A549 (cell line): ENCODE data around the gene CLCC1. TPM values are rescaled to one million over a fixed set of nuclear protein-coding genes. Genes with fewer than 3 reads are reported as not detected.
"Not testable (repeated sequence)": the region's sequence is repeated elsewhere in the genome, so short reads cannot be mapped to it uniquely, and the experiment has no call there.

ENCODE experiments used
- ATAC-seq, 2 experiments: fragments of 200-7000 bp in 1 of 2; fragments of >200 bp in 1 of 2; cut with Nextera tagmentation in 1 of 2; cut with Tn5 transposase in 1 of 2; 3 replicates each; pipeline versions ENCODE4 v1.8.0 to v1.9.1; 2018 to 2020; ENCODE audit warnings: mild to moderate bottlenecking in 1 of 2, moderate library complexity in 1 of 2
- CTCF ChIA-PET: fragments of 300-600 bp; sonication (Branson Sonifier 250); formaldehyde crosslinking; extraction: SDS; loops from one replicate; lab custom pipeline; 2021; ENCODE audit warnings: antibody characterized with exemption, inconsistent platforms; lab: Yijun Ruan, JAX
- POLR2A ChIA-PET: fragments of 350-600 bp; formaldehyde crosslinking; extraction: SDS; loops from one replicate; lab custom pipeline; 2021; ENCODE audit warnings: antibody characterized with exemption, inconsistent platforms; lab: Yijun Ruan, JAX
- DNase-seq, 2 experiments: peaks; one replicate each; pipeline versions ENCODE4 v3.0.0 to v3.0.0-alpha.2; 2011 to 2016; ENCODE audit warnings: low read depth in 1 of 2, low spot score in 1 of 2
- FAIRE-seq: peaks from 2 replicates; lab custom pipeline; 2011; peaks lifted over from hg19 to GRCh38; lab: Jason Lieb, UNC
- H3K27ac ChIP-seq, 2 experiments: fragments of >200 bp; sonication (Bioruptor Twin); formaldehyde crosslinking; 3 replicates each; pipeline ENCODE4 v1.5.1; 2016 to 2017
- H3K4me1 ChIP-seq: fragments of >200 bp; sonication (Bioruptor Twin); formaldehyde crosslinking; 3 replicates; pipeline ENCODE4 v1.6.1; 2016
- H3K4me2 ChIP-seq: fragments of >200 bp; sonication (Bioruptor Twin); formaldehyde crosslinking; 3 replicates; pipeline ENCODE4 v1.6.1; 2016
- H3K4me3 ChIP-seq: fragments of >200 bp; sonication (Bioruptor Twin); formaldehyde crosslinking; 3 replicates; pipeline ENCODE4 v1.5.1; 2016
- H3K9me3 ChIP-seq: fragments of >200 bp; sonication (Bioruptor Twin); formaldehyde crosslinking; 3 replicates; pipeline ENCODE4 v1.6.1; 2016
- BHLHE40 ChIP-seq: IDR thresholded peaks from 2 replicates; pipeline ENCODE4 v1.6.1; 2012; ENCODE audit warnings: low read depth, low read length, inconsistent platforms
- CBX2 ChIP-seq: fragments of 200-600 bp; sonication (generic); IDR thresholded peaks from 2 replicates; pipeline ENCODE4 v1.6.1; 2016; ENCODE audit warnings: low read depth, mild to moderate bottlenecking, borderline replicate concordance
- CHD4 ChIP-seq: fragments of 200-600 bp; sonication (generic); IDR thresholded peaks from 2 replicates; pipeline ENCODE4 v1.6.1; 2016; ENCODE audit warnings: antibody characterized with exemption, mild to moderate bottlenecking, borderline replicate concordance
- EP300 ChIP-seq, 2 experiments: fragments of >200 bp; sonication (Bioruptor Twin); formaldehyde crosslinking; IDR thresholded peaks; 2 replicates in 1 of 2; 3 replicates in 1 of 2; pipeline ENCODE4 v1.6.1; 2016 to 2017
- ESRRA ChIP-seq: fragments of 150-350 bp; IDR thresholded peaks from 2 replicates; pipeline ENCODE4 v1.6.1; 2014; ENCODE audit warnings: mild to moderate bottlenecking, low read length, borderline replicate concordance
- FOSB ChIP-seq: fragments of 250-450 bp; sonication (Bioruptor Pico); IDR thresholded peaks from 2 replicates; pipeline ENCODE4 v1.5.0; 2020; ENCODE audit warnings: mild to moderate bottlenecking, moderate library complexity
- FOSL2 ChIP-seq, 2 experiments: fragments of 450-650 bp in 1 of 2; fragments of >200 bp in 1 of 2; sonication (Bioruptor Twin) in 1 of 2; formaldehyde crosslinking; IDR thresholded peaks; 2 replicates each; pipeline versions ENCODE4 v1.5.0 to v1.6.1; 2016 to 2020; ENCODE audit warnings: mild to moderate bottlenecking in 1 of 2, moderate library complexity in 1 of 2
- HDAC2 ChIP-seq: fragments of 200-600 bp; sonication (generic); IDR thresholded peaks from 2 replicates; pipeline ENCODE4 v1.6.1; 2016
- HMGXB4 ChIP-seq: fragments of 250-450 bp; sonication (Bioruptor Pico); IDR thresholded peaks from 2 replicates; pipeline ENCODE4 v1.5.0; 2021; ENCODE audit warnings: mild to moderate bottlenecking, moderate library complexity, borderline replicate concordance
- HOXB5 ChIP-seq: fragments of 250-450 bp; sonication (Bioruptor Pico); IDR thresholded peaks from 2 replicates; pipeline ENCODE4 v1.5.0; 2020; ENCODE audit warnings: mild to moderate bottlenecking, moderate library complexity
- JUNB ChIP-seq: fragments of >200 bp; sonication (Bioruptor Twin); formaldehyde crosslinking; IDR thresholded peaks from 2 replicates; pipeline ENCODE4 v1.6.1; 2016
- MAFK ChIP-seq: fragments of 450-650 bp; IDR thresholded peaks from 2 replicates; pipeline ENCODE4 v1.6.1; 2014; ENCODE audit not compliant: partially characterized antibody
- MAX ChIP-seq: IDR thresholded peaks from 2 replicates; pipeline ENCODE4 v1.6.1; 2012
- PHF8 ChIP-seq: fragments of 200-600 bp; sonication (generic); IDR thresholded peaks from 2 replicates; pipeline ENCODE4 v1.6.1; 2016; ENCODE audit warnings: low read depth, mild to moderate bottlenecking, antibody characterized with exemption, moderate library complexity, borderline replicate concordance
- POLR2A ChIP-seq: IDR thresholded peaks from 2 replicates; pipeline ENCODE4 v1.6.1; 2012; ENCODE audit warnings: mild to moderate bottlenecking, low read length
- RCOR1 ChIP-seq: fragments of 150-350 bp; IDR thresholded peaks from 2 replicates; pipeline ENCODE4 v1.6.1; 2014; ENCODE audit warnings: antibody characterized with exemption, low read length, low read depth
- REST ChIP-seq: fragments of 200-600 bp; sonication (generic); IDR thresholded peaks from 2 replicates; pipeline ENCODE4 v1.6.1; 2016; ENCODE audit warnings: antibody characterized with exemption, mild to moderate bottlenecking, moderate library complexity
- RNF2 ChIP-seq: fragments of 200-600 bp; sonication (generic); IDR thresholded peaks from 2 replicates; pipeline ENCODE4 v1.6.1; 2016; ENCODE audit warnings: low read depth, mild to moderate bottlenecking, antibody characterized with exemption, moderate library complexity, borderline replicate concordance
- SMC3 ChIP-seq: fragments of >200 bp; sonication (Bioruptor Twin); formaldehyde crosslinking; IDR thresholded peaks from 3 replicates; pipeline ENCODE4 v1.6.1; 2018; ENCODE audit warnings: inconsistent platforms
- TP53 ChIP-seq: fragments of 250-450 bp; sonication (Bioruptor Pico); IDR thresholded peaks from 2 replicates; pipeline ENCODE4 v1.5.0; 2021; ENCODE audit warnings: mild to moderate bottlenecking, moderate library complexity
- WGBS: methylation state at CpG from one replicate; pipeline ENCODE4 v1.1.6; 2017; ENCODE audit errors: missing lambda C conversion rate; 5-methylcytosine and 5-hydroxymethylcytosine counted together
- polyA plus RNA-seq, 4 experiments: library from polyadenylated mRNA; depleted of rRNA in 3 of 4; stranded (reverse); fragments of >200 nt; fragmentation: RNase III in 1 of 4; extraction: RNeasy Plus Mini Kit Qiagen cat#74134 plus additional on column Dnase treatment in 1 of 4; gene quantifications; 2 replicates in 3 of 4; 3 replicates in 1 of 4; pipeline ENCODE4 v1.2.3, GENCODE V29; 2011 to 2017

CLCC1 gene
- polyA plus RNA-seq, 2 of the 4 experiments (the other 2 are of a cell fraction): 19.1 to 41.0 TPM

- TF ChIP-seq JUNB (no peak), FOSL2 (IDR thresholded peaks at IDR 0.05) (no peak), FOSL2 (CRISPR knock-in tag; IDR thresholded peaks at IDR 0.05) (no peak), FOSB (no peak), BHLHE40 (no peak), MAX (no peak), HOXB5 (CRISPR knock-in tag) (no peak)
These were observed 15.3 kb downstream of the CLCC1 start (continued) for GRCh38 chr1:108947871-108948525.

GRCh38 chr1:108936170-108936569 lies 27.1 kb downstream of the CLCC1 start:
- Histone ChIP-seq H3K4me1 (no peaks in the 10 kb centered on the region), H3K4me3 (no peak overlapping the region), H3K4me2 (no peak overlapping the region), H3K27ac (no peak overlapping the region), H3K9me3 (no peaks in the 10 kb centered on the region)
- FAIRE-seq (no peak), DNase-seq (no peak), ATAC-seq (no peak)
- CTCF ChIA-PET: no interaction called here
- TF ChIP-seq HOXB5 (CRISPR knock-in tag) (no peak), SMC3 (no peak), HDAC2 (no peak), RNF2 (no peak), PHF8 (no peak), CHD4 (no peak), MAFK (no peak)
- 99% methylated on average over 9 of the region's 9 CpGs for WGBS
- POLR2A ChIA-PET: no interaction called here

- CTCF ChIA-PET: no interaction called here
- 91% methylated on average over 5 of the region's 5 CpGs for WGBS
- no peak overlapping the region for H3K4me3 ChIP-seq
These were observed 29.3 kb downstream of the CLCC1 start for GRCh38 chr1:108933944-108934343.

GRCh38 chr1:108927565-108927964 lies 35.7 kb downstream of the CLCC1 start:
- FAIRE-seq, H3K9me3 ChIP-seq, POLR2A ChIA-PET, H3K4me2 ChIP-seq, ATAC-seq, DNase-seq, H3K4me3 ChIP-seq, H3K4me1 ChIP-seq, H3K27ac ChIP-seq, CTCF ChIA-PET: not testable (repeated sequence)
- 84% methylated on average over 1 of the region's 1 CpG for WGBS

More at GRCh38 chr1:108933944-108934343, 29.3 kb downstream of the CLCC1 start:
- Histone ChIP-seq H3K9me3 (no peaks in the 10 kb centered on the region), H3K4me1 (no peaks in the 10 kb centered on the region), H3K4me2 (no peak overlapping the region), H3K27ac (no peak overlapping the region)
- POLR2A ChIA-PET: no interaction called here
- no peak for DNase-seq
- ATAC-seq: no peak
- TF ChIP-seq CHD4: no peak
- TF ChIP-seq ESRRA: no peak
- no peak for TF ChIP-seq RCOR1
- no peak for TF ChIP-seq HMGXB4 (CRISPR knock-in tag)
- TF ChIP-seq POLR2A: no peak
- no peak for TF ChIP-seq RNF2
- no peak for TF ChIP-seq CBX2
- no peak for TF ChIP-seq REST
- no peak for TF ChIP-seq HDAC2
- no peak for TF ChIP-seq EP300 (IDR thresholded peaks at IDR 0.05)
- no peak for TF ChIP-seq TP53 (CRISPR knock-in tag)
- TF ChIP-seq, all 56 proteins: peak for 0
- FAIRE-seq: no peak
